Non-pigmented ciliary epithelial cell (primary cell): ENCODE measurements around the gene PWWP2B.

Experiments used
- DNase-seq: peaks from one replicate; pipeline ENCODE4 v3.0.0-alpha.2; 2010; ENCODE audit warnings: low read depth

Gene PWWP2B

GRCh38 chr10:132459301-132460003 lies 62.5 kb downstream of the PWWP2B start:
- no peak for DNase-seq

GRCh38 chr10:132460071-132460470 lies 63.1 kb downstream of the PWWP2B start:
- no peak for DNase-seq

- DNase-seq, result no peak
Measured at GRCh38 chr10:132460691-132461090, 63.7 kb downstream of the PWWP2B start.

GRCh38 chr10:132461103-132461682 lies 64.2 kb downstream of the PWWP2B start:
- no peak for DNase-seq

GRCh38 chr10:132461683-132462231 lies 64.8 kb downstream of the PWWP2B start:
- DNase-seq, result no peak

- no peak for DNase-seq
Measured at GRCh38 chr10:132462463-132463332, 65.7 kb downstream of the PWWP2B start.

- DNase-seq, result no peak
Measured at GRCh38 chr10:132463333-132464255, 66.6 kb downstream of the PWWP2B start.

GRCh38 chr10:132464256-132465192 lies 67.5 kb downstream of the PWWP2B start:
- no peak for DNase-seq

GRCh38 chr10:132465193-132465888 lies 68.3 kb downstream of the PWWP2B start:
- DNase-seq, result no peak

- no peak for DNase-seq
Measured at GRCh38 chr10:132465889-132466519, 69.0 kb downstream of the PWWP2B start.

GRCh38 chr10:132466520-132467463 lies 69.8 kb downstream of the PWWP2B start:
- no peak for DNase-seq
